Small intestine (tissue), 7 donors: ENCODE results near the gene B4GALT1. TPM values are rescaled to one million over a fixed set of nuclear protein-coding genes. Genes with fewer than 3 reads are reported as not detected.

Experiments
- DNase-seq, 2 donors: peaks; one replicate each; pipeline versions ENCODE4 v3.0.0 to v3.0.0-alpha.2; 2013
- FAIRE-seq: peaks from 2 replicates; lab custom pipeline; 2012; peaks lifted over from hg19 to GRCh38; lab: Jason Lieb, UNC
- H3K27ac ChIP-seq, 3 donors: one replicate each; pipeline ENCODE4 v1.5.1; 2013; ENCODE audit warnings: low read length in 2 of 3, mild to moderate bottlenecking in 2 of 3, control low read depth in 1 of 3, inconsistent platforms in 1 of 3, low read depth in 1 of 3, moderate library complexity in 1 of 3
- H3K27me3 ChIP-seq, 3 donors: one replicate each; pipeline ENCODE4 v1.6.1; 2013; ENCODE audit warnings: low read length in 3 of 3, inconsistent platforms in 1 of 3; ENCODE audit not compliant: control insufficient read depth in 3 of 3, insufficient read depth in 3 of 3
- H3K36me3 ChIP-seq, 3 donors: one replicate each; pipeline ENCODE4 v1.6.1; 2013; ENCODE audit warnings: low read length in 3 of 3, inconsistent platforms in 1 of 3, low read depth in 1 of 3, mild to moderate bottlenecking in 1 of 3, moderate library complexity in 1 of 3; ENCODE audit not compliant: control insufficient read depth in 3 of 3, insufficient read depth in 2 of 3
- H3K4me1 ChIP-seq, 3 donors: one replicate each; pipeline ENCODE4 v1.6.1; 2013; ENCODE audit warnings: low read length in 2 of 3, inconsistent platforms in 1 of 3, low read depth in 1 of 3, mild to moderate bottlenecking in 1 of 3, moderate library complexity in 1 of 3; ENCODE audit not compliant: control insufficient read depth in 3 of 3, insufficient read depth in 2 of 3
- H3K4me3 ChIP-seq, 3 donors: one replicate each; pipeline ENCODE4 v1.5.1; 2013; ENCODE audit warnings: low read length in 3 of 3, control low read depth in 1 of 3, inconsistent platforms in 1 of 3, low read depth in 1 of 3, mild to moderate bottlenecking in 1 of 3, moderate library complexity in 1 of 3
- H3K9me3 ChIP-seq, 2 donors: one replicate each; pipeline ENCODE4 v1.6.1; 2013; ENCODE audit warnings: low read depth in 1 of 2, low read length in 1 of 2; ENCODE audit not compliant: control insufficient read depth in 2 of 2, insufficient read depth in 1 of 2
- WGBS, 3 donors: extraction: QIAGEN DNeasy Blood & Tissue Kit; methylation state at CpG; one replicate each; pipeline ENCODE4 v1.1.7; 2013; 5-methylcytosine and 5-hydroxymethylcytosine counted together
- polyA plus RNA-seq, 4 donors: library from polyadenylated mRNA; stranded (reverse) in 3 of 4; unstranded in 1 of 4; fragments of 200-250 nt in 3 of 4; fragments of 120-200 nt in 1 of 4; gene quantifications; one replicate each; pipeline versions ENCODE4 v1.2.1 to v1.2.3, GENCODE V29; 2013
- donor health status: healthy with polysubstance abuse.
- donor health status: control.
- donor health status: control.
- donor health status: Bipolar disorder and iron deficiency.
- donor health status: healthy.

Gene B4GALT1
- polyA plus RNA-seq, 4 donors: 11.9 to 114 (median 32.2) TPM

DNA sequence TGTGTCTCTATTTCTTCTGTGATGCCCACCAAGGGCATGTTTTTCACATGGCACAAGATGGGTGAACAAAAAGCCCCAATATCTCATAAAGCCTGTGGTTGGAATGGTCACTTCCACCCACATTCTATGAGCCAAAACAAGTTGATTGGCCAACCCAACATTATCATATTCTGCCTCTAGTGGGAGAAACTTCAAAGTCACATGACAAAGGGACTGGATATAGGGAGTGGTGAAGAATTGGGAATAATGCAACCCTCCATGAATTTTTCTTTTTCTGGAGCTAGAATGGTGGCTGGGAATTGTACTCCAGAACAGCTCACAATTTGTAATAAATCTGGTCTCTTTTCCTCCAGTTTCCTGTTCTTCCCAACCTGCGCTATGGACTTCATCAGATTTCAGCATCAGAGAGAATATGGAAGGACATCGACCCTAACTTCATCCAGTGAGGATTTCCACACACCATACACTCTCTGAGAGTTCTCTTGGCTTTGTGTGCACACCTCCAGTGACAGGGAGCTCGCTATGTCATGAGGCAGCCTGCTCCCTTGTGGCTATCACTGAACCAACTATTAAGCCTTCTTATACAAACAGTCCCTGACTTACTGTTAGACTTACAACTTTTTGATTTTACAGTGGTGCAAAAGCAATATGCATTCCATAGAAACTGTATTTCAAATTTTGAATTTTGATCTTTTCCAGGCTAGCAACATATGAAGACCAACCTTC lies 12.0 kb upstream of the B4GALT1 start:
- no peak for FAIRE-seq

GRCh38 chr9:33177639-33178038 lies 10.5 kb upstream of the B4GALT1 start:
- Histone ChIP-seq H3K27ac (no peak overlapping the region), H3K4me1 (peaks cover 0 to 5% (median 0%) of the 10 kb centered on the region in 3 donors), H3K9me3 (no peaks in the 10 kb centered on the region), H3K36me3 (no peaks in the 10 kb centered on the region), H3K27me3 (no peaks in the 10 kb centered on the region), H3K4me3 (no peak overlapping the region)
- DNase-seq (no peak), FAIRE-seq (no peak)

More for the DNA sequence above, 12.0 kb upstream of the B4GALT1 start:
- Histone ChIP-seq H3K27me3 (no peaks in the 10 kb centered on the region), H3K36me3 (no peaks in the 10 kb centered on the region), H3K9me3 (no peaks in the 10 kb centered on the region), H3K4me3 (no peak overlapping the region), H3K4me1 (peaks cover 0 to under 1% (median 0%) of the 10 kb centered on the region in 3 donors), H3K27ac (no peak overlapping the region)
- 87 to 92% (median 91%) methylated on average over 3 of the region's 3 CpGs for WGBS, 3 donors
- DNase-seq: peak in 1 of 2 donors; percentile 22

DNA sequence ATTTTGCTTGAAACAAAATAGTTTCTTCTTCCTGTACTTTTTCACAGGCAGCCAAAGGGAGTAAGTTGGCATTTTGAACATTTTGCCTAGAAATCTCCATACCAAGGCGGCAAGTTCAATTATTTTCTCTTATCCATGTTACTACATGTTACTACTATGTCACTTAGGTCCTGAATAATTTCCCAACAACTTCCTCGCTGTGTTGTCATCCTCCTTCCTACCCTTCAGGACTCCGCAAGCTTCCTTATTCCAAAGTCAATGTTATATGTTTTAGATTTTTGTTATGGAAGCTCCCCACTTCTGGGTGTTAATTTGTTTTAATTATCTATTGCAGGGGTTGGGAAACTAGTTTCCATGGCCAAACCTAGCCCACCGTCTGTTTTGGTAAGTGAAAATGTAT lies 9.9 kb upstream of the B4GALT1 start:
- Histone ChIP-seq H3K27ac (no peak overlapping the region), H3K36me3 (no peaks in the 10 kb centered on the region), H3K4me3 (no peak overlapping the region), H3K4me1 (peaks cover 0 to 10% (median 2%) of the 10 kb centered on the region in 3 donors), H3K9me3 (no peaks in the 10 kb centered on the region), H3K27me3 (no peaks in the 10 kb centered on the region)
- FAIRE-seq (no peak), DNase-seq (no peak)
- WGBS, 3 donors: 86 to 95% (median 90%) methylated on average over 4 of the region's 4 CpGs

DNA sequence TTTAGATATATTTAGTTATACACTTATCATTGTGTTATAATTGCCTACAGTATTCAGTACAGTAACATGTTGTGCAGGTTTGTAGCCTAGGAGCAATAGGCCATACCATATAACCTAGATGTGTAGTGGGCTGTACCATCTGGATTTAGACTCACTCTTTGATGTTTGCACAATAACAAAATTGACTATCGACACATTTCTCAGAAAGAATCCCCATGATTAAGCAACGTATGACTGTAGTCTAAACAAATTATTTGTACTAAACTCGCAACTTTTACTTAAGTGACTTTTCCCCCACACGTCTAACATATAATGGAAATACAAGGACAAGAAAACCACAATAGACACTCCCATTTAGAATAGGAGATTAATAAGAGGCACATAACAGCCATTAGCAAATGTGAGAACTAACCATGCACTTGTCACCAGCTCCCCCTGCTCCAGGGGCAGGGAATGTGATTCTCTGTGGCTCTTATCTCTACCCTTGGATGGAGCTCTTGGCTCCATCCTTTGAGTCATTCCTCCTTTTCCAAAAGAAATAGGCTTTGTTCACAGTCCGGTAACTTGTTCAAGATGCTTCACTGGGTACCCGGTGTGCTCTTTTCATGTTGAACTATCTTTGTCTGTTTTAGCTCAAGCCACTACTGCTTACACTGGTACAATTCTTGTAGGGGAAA lies 8.7 kb upstream of the B4GALT1 start:
- Histone ChIP-seq H3K4me3 (no peak overlapping the region), H3K27ac (no peak overlapping the region), H3K4me1 (peaks cover 0 to 23% (median 7%) of the 10 kb centered on the region in 3 donors), H3K36me3 (no peaks in the 10 kb centered on the region), H3K9me3 (no peaks in the 10 kb centered on the region), H3K27me3 (no peaks in the 10 kb centered on the region)
- no peak for DNase-seq
- WGBS, 3 donors: 86 to 90% (median 86%) methylated on average over 6 of the region's 6 CpGs
- FAIRE-seq: no peak

- DNase-seq (peak in 1 of 2 donors; percentile 77), FAIRE-seq (no peak)
- no peaks in the 10 kb centered on the region for H3K36me3 ChIP-seq
- 71 to 82% (median 81%) methylated on average over 8 of the region's 8 CpGs for WGBS, 3 donors
- H3K27me3 ChIP-seq: no peaks in the 10 kb centered on the region
- peaks cover 0 to 38% (median 14%) of the 10 kb centered on the region in 3 donors for H3K4me1 ChIP-seq
- H3K27ac ChIP-seq: peak overlapping the region in 1 of 3 donors; percentile 68
- H3K9me3 ChIP-seq: no peaks in the 10 kb centered on the region
- no peak overlapping the region for H3K4me3 ChIP-seq
Measured at GRCh38 chr9:33172256-33173238, 5.4 kb upstream of the B4GALT1 start.

DNA sequence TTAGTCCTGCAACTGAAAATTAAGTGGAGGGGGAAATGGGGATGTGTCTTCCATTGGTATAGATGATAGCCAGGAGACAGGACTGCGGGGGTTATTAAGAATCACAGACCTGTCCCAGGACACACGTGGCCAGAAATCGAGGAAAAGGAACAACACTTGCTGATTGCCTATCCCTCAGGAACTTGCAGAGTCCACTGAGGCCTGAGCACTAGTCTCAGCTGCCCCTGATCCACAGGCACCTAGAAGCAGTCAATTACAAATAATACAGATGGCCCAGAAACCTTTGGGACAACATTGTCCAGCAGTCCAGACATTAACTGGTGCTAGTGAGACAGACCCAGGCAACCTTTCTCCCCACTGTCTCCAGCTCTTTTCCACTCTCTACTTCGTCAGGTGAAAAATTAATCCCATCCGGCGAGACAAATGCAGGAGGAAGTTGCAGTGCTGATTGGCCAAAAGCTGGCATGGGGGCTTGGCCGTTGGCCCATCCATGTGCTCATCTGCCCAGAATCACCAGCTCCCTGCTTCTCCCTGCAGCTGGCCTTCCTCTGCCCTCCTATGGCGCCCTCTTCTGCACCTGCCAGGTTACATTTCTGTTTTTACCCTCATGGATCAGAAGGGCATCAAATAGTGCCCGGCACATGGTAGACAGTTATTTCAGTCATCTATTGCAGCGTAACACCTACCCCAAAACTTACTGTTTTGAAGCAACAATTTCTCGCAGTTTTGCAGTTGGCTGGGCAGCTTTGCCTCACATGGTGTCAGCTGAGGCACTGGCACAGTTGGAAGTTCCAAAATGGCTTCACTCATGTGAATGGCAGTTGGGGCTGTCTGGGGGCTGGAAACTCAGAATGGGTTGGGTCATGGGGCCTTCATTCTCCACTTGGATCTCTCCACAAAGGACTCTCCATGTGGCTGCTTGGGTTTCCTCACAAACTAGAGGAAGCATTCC lies 3.6 kb upstream of the B4GALT1 start:
- no peak overlapping the region for H3K4me3 ChIP-seq
- H3K9me3 ChIP-seq: no peaks in the 10 kb centered on the region
- FAIRE-seq: no peak
- peaks cover 0 to 39% (median 15%) of the 10 kb centered on the region in 3 donors for H3K4me1 ChIP-seq
- no peak for DNase-seq
- WGBS, 3 donors: 59 to 71% (median 69%) methylated on average over 11 of the region's 11 CpGs
- H3K27ac ChIP-seq: peak overlapping the region in 1 of 3 donors; percentile 68
- H3K36me3 ChIP-seq: no peaks in the 10 kb centered on the region
- H3K27me3 ChIP-seq: no peaks in the 10 kb centered on the region

DNA sequence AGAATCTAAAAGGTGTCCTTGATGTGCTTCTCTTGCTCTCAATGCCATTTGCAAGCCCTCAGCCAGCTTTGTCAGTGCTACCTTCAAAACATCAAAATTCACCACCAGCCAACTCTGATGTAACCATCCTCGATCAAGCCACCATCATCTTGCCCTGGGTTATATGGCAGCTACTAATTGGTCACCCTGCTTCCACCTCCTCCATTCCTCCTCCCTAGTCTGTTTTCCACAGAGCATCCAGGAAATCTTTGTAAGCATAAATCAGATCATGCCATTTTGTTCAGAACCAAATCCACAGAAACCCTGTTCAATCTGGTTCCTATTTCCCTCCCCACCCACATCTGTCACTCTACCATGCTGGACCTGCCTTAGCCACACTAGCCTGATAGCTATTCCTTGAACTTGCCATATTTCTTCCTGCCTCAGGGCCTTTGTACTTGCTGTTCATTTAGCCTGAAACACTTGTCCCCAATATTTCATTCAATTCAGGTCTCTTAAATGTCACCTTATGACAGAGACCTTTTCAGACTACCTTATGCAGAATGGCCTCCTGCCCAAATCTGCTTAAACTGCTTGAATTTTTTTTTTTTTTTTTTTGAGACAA lies 1.9 kb upstream of the B4GALT1 start:
- peak in 1 of 2 donors; percentile 3 for DNase-seq
- Histone ChIP-seq H3K9me3 (no peaks in the 10 kb centered on the region), H3K4me3 (no peak overlapping the region), H3K27ac (no peak overlapping the region), H3K27me3 (no peaks in the 10 kb centered on the region), H3K4me1 (peaks cover under 1 to 54% (median 20%) of the 10 kb centered on the region in 3 donors), H3K36me3 (peaks cover 0 to 2% (median 0%) of the 10 kb centered on the region in 3 donors)
- no peak for FAIRE-seq
- 84 to 86% (median 85%) methylated on average over 1 of the region's 1 CpG for WGBS, 3 donors
